GM12891 (cell line): ENCODE data around the gene ZMIZ1.

Experiments used
- POLR2A ChIP-seq: IDR thresholded peaks from 2 replicates; pipeline ENCODE4 v1.6.1; 2011; ENCODE audit warnings: low read depth, low read length, control low read depth
- POLR2AphosphoS5 ChIP-seq: IDR thresholded peaks from 2 replicates; pipeline ENCODE4 v1.6.1; 2011; ENCODE audit warnings: low read depth, low read length, control low read depth
- POU2F2 ChIP-seq: IDR thresholded peaks from 2 replicates; pipeline ENCODE4 v1.6.1; 2011; ENCODE audit warnings: low read depth, mild to moderate bottlenecking, control low read depth, low read length, moderate library complexity
- TAF1 ChIP-seq: IDR thresholded peaks from 2 replicates; pipeline ENCODE4 v1.6.1; 2011; ENCODE audit warnings: low read depth, low read length, control low read depth

- no peak for TF ChIP-seq POLR2A
- TF ChIP-seq POLR2AphosphoS5 = no peak
- no peak for TF ChIP-seq TAF1
- no peak for TF ChIP-seq POU2F2
Measured at GRCh38 chr10:79310200-79310865, 241.6 kb downstream of the ZMIZ1 start.
